ENCODE measurements around the gene SKA1.
"Not testable (repeated sequence)": the region's sequence is repeated elsewhere in the genome, so short reads cannot be mapped to it uniquely, and the experiment has no call there.

Gene SKA1

GRCh38 chr18:50410894-50411293 lies 36.0 kb downstream of the SKA1 start:
- H3K4me3 ChIP-seq = no peak overlapping the region
- no peaks in the 10 kb centered on the region for H3K4me1 ChIP-seq
- no peak overlapping the region for H3K4me2 ChIP-seq
- H3K9ac ChIP-seq = no peak overlapping the region
- TF ChIP-seq Cebpa-rat (IDR thresholded peaks at IDR 0.05) = no peak
- no peaks in the 10 kb centered on the region for H3K27me3 ChIP-seq
- H3K36me3 ChIP-seq = no peaks in the 10 kb centered on the region
- H4K20me1 ChIP-seq = no peaks in the 10 kb centered on the region
- no peak overlapping the region for H3K27ac ChIP-seq
- H3K9me3 ChIP-seq (replicated peaks in 1 of 11) = 0 out of 22 replicates have a peak, but pooled peaks cover 0 to 3% (median 0%) of the 10 kb centered on the region in 11 experiments

- H3K4me3 ChIP-seq, H3K27me3 ChIP-seq, H3K4me2 ChIP-seq, H3K27ac ChIP-seq, H3K9ac ChIP-seq, H3K36me3 ChIP-seq, H4K20me1 ChIP-seq, H3K4me1 ChIP-seq: not testable (repeated sequence)
- peaks cover 40 to 50% (median 43%) of the 10 kb centered on the region in 11 experiments for H3K9me3 ChIP-seq (replicated peaks in 1 of 11)
These were observed 42.0 kb downstream of the SKA1 start for GRCh38 chr18:50416832-50417231.

GRCh38 chr18:50417705-50418104 lies 42.9 kb downstream of the SKA1 start:
- H3K4me2 ChIP-seq, H3K27me3 ChIP-seq, H3K36me3 ChIP-seq, H3K27ac ChIP-seq, H3K4me3 ChIP-seq, H4K20me1 ChIP-seq, H3K4me1 ChIP-seq, H3K9ac ChIP-seq: not testable (repeated sequence)
- H3K9me3 ChIP-seq (replicated peaks in 1 of 11) = peaks cover 40 to 50% (median 43%) of the 10 kb centered on the region in 11 experiments

GRCh38 chr18:50418650-50419049 lies 43.8 kb downstream of the SKA1 start:
- no peak for TF ChIP-seq Cebpa-rat (IDR thresholded peaks at IDR 0.05)
- Histone ChIP-seq H3K9ac (no peak overlapping the region), H4K20me1 (no peaks in the 10 kb centered on the region), H3K4me1 (no peaks in the 10 kb centered on the region), H3K9me3 (replicated peaks in 1 of 11) (peaks cover 40 to 50% (median 43%) of the 10 kb centered on the region in 11 experiments), H3K4me2 (no peak overlapping the region), H3K4me3 (no peak overlapping the region), H3K27ac (no peak overlapping the region), H3K36me3 (no peaks in the 10 kb centered on the region), H3K27me3 (no peaks in the 10 kb centered on the region)

- Histone ChIP-seq H3K4me1 (peaks cover 1 to 5% (median 2%) of the 10 kb centered on the region in 10 experiments; a peak in 19 of 20 replicates), H3K4me2 (no peak overlapping the region), H3K9ac (no peak overlapping the region), H3K36me3 (peaks cover 0 to 6% (median 0%) of the 10 kb centered on the region in 11 experiments; a peak in 1 of 22 replicates), H3K4me3 (no peak overlapping the region), H3K27ac (no peak overlapping the region), H3K27me3 (no peaks in the 10 kb centered on the region), H4K20me1 (no peaks in the 10 kb centered on the region), H3K9me3 (replicated peaks in 1 of 11) (peaks cover 50 to 67% (median 58%) of the 10 kb centered on the region in 11 experiments)
- no peak for TF ChIP-seq Cebpa-rat (IDR thresholded peaks at IDR 0.05)
These were observed 47.5 kb downstream of the SKA1 start for GRCh38 chr18:50422286-50422898.

GRCh38 chr18:50424877-50425690 lies 50.2 kb downstream of the SKA1 start:
- Histone ChIP-seq H3K27me3 (no peaks in the 10 kb centered on the region), H3K4me2 (no peak overlapping the region), H3K36me3 (peaks cover 0 to 6% (median 0%) of the 10 kb centered on the region in 11 experiments; a peak in 1 of 22 replicates), H3K9ac (no peak overlapping the region), H3K4me3 (no peak overlapping the region), H3K27ac (peak overlapping the region in 1 of 11 experiments; percentile 33; a peak in 2 of 22 replicates), H3K4me1 (peaks cover 16 to 26% (median 19%) of the 10 kb centered on the region in 10 experiments), H4K20me1 (no peaks in the 10 kb centered on the region), H3K9me3 (replicated peaks in 1 of 11) (peaks cover 23 to 40% (median 31%) of the 10 kb centered on the region in 11 experiments)
- no peak for TF ChIP-seq Cebpa-rat (IDR thresholded peaks at IDR 0.05)

GRCh38 chr18:50427896-50428295 lies 53.0 kb downstream of the SKA1 start:
- H3K27ac ChIP-seq = peak overlapping the region in 9 of 11 experiments; percentile 24 to 81 (median 78); a peak in 17 of 22 replicates
- peak overlapping the region in 10 of 11 experiments; percentile 3 to 69 (median 60); a peak in 14 of 22 replicates for H3K9ac ChIP-seq
- H3K36me3 ChIP-seq = peaks cover 0 to 6% (median 0%) of the 10 kb centered on the region in 11 experiments; a peak in 1 of 22 replicates
- peaks cover 13 to 24% (median 21%) of the 10 kb centered on the region in 11 experiments for H3K9me3 ChIP-seq (replicated peaks in 1 of 11)
- peak overlapping the region; percentile 30 to 83 (median 63); a peak in 21 of 22 replicates for H3K4me2 ChIP-seq
- H4K20me1 ChIP-seq = no peaks in the 10 kb centered on the region
- H3K4me1 ChIP-seq = peaks cover 16 to 26% (median 19%) of the 10 kb centered on the region in 10 experiments
- no peak overlapping the region; a peak in 1 of 20 replicates for H3K4me3 ChIP-seq
- peak in 8 of 11 experiments; percentile 16 to 84 (median 64); a peak in 11 of 22 replicates for TF ChIP-seq Cebpa-rat (IDR thresholded peaks at IDR 0.05)
- no peaks in the 10 kb centered on the region for H3K27me3 ChIP-seq

GRCh38 chr18:50428531-50429206 lies 53.8 kb downstream of the SKA1 start:
- peak overlapping the region in 10 of 11 experiments; percentile 3 to 69 (median 50); a peak in 15 of 22 replicates for H3K9ac ChIP-seq
- no peak overlapping the region; a peak in 1 of 20 replicates for H3K4me3 ChIP-seq
- peak overlapping the region; percentile 30 to 83 (median 63); a peak in 20 of 22 replicates for H3K4me2 ChIP-seq
- no peaks in the 10 kb centered on the region for H3K27me3 ChIP-seq
- H3K9me3 ChIP-seq (replicated peaks in 1 of 11) = peaks cover 13 to 24% (median 18%) of the 10 kb centered on the region in 11 experiments
- H3K4me1 ChIP-seq = peaks cover 16 to 26% (median 19%) of the 10 kb centered on the region in 10 experiments
- no peak for TF ChIP-seq Cebpa-rat (IDR thresholded peaks at IDR 0.05)
- H4K20me1 ChIP-seq = no peaks in the 10 kb centered on the region
- H3K36me3 ChIP-seq = peaks cover 0 to 6% (median 0%) of the 10 kb centered on the region in 11 experiments; a peak in 1 of 22 replicates
- H3K27ac ChIP-seq = peak overlapping the region in 9 of 11 experiments; percentile 24 to 81 (median 77); a peak in 17 of 22 replicates
